GM04503 (cell line): ENCODE measurements around the gene ECI2.
"Not testable (repeated sequence)": the region's sequence is repeated elsewhere in the genome, so short reads cannot be mapped to it uniquely, and the experiment has no call there.

Experiments
- DNase-seq: peaks from one replicate; pipeline ENCODE4 v3.0.0-alpha.2; 2012; ENCODE audit warnings: low read depth

Gene ECI2

DNA sequence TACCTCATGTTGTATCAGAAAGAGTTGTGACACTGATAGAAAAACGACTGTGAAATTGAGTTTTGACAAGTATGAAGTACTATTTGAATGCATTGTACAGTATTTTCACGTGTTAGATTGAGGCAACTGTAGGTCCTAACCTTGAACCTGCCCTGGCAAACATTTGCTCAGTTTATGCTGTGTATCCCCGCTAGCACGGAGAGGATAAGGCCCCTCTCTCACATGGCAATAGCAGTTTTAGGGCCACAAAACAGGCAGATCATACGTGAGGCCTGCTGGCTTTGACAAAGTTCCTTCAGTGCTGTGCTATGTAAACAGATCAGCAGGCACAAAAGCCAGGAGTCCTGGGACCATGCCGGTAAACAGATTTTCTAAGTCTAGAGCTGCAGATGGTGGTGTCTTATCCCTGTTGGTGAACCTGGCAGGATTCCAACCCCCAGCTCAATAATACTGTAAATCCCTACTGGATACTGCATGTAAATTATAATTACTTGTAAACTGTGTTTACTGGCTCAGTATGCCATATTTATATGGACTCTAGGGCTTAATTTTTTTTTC lies 32.6 kb downstream of the ECI2 start:
- DNase-seq = no peak

DNA sequence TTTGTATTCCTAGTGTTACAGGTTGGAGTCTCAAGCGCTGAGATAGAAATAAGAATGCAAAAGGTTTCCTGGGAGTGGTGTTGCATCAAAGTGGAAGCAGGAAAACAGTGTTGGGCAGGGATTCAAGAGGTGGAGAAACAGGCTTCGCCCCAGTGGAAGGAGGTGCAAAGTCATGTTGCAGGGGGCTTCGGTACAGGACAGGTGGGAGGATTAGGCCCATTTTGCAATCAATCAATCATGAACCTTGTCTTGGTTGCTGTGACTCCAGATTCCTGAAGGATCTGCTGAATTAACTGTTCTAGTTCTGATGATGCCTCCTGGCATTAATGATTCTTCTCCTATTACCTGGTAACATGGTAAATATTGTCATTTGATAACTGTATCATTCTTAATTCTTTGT lies 34.1 kb downstream of the ECI2 start:
- DNase-seq = no peak

DNA sequence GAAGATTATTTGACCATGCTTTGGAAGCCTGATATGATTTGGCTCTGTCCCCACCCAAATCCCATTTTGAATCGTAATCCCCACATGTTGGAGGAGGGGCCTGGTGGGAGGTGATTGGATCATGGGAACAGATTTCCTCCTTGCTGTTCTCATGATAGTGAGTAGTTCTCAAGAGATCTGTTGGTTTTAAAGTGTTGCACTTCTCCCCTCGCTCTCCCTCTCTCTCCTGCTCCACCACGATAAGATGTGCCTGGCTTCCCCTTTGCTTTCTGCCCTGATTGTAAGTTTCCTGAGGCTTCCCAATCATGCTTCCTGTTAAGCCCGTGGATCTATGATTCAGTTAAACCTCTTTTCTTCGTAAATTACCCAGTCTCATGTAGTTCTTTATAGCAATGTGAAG lies 34.7 kb downstream of the ECI2 start:
- DNase-seq = no peak

DNA sequence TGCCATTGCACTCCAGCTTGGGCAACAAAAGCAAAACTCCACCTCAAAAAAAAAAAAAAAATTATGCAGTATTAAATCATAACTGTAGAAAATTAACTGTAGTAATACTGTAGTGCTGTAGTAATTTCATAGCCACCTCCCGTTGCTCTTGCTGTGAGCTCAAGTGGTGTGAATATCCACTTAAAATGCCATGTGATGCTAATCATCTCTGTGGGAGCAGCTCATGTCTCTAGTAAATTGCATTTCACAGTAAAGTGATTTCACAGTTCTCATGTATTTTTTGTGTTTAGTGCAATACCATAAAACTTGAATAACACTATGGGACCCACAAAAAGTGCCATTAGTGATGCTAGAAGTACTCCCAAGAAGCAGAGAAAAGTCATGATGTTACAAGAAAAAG lies 42.1 kb downstream of the ECI2 start:
- DNase-seq = no peak

GRCh38 chr6:4091941-4092340 lies 43.4 kb downstream of the ECI2 start:
- DNase-seq = no peak

DNA sequence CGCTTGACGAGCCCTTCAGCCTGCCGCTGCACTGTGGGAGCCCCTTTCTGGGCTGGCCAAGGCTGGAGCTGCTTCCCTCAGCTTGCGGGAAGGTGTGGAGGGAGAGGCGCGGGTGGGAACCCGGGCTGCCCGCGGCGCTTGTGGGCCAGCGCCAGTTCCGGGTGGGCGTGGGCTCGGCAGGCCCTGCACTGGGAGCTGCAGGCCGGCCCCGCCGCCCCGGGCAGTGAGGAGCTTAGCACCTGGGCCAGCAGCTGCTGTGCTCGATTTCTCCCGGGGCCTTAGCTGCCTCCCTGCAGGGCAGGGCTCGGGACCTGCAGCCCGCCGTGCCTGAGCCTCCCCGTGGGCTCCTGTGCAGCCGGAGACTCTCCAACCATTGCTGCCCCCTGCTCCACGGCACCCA lies 45.3 kb downstream of the ECI2 start:
- DNase-seq = not testable (repeated sequence)

DNA sequence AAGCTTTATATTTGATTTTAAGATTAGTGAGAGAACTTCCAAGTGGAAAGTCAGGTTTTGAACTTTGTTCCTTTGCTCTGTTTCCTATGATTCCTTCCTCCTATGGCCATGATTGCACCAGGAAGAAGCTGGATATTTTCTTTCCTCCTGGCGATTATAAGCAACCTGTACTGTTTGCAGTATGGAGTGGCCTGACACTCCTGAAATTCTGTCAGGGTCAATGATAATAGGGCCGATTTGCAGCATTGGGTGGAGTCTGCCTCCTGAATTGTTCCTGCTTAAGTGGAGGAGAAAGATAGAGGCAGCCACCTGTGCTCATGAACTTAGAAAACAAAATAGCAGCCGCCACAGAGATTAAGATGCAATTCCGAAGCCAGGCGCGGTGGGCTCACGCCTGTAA lies 46.7 kb downstream of the ECI2 start:
- DNase-seq = no peak

GRCh38 chr6:4085332-4085700 lies 50.1 kb downstream of the ECI2 start:
- no peak for DNase-seq

GRCh38 chr6:4084444-4085331 lies 50.7 kb downstream of the ECI2 start:
- DNase-seq = no peak

GRCh38 chr6:4078691-4079471 lies 56.5 kb downstream of the ECI2 start, which contains the start of gene FAM217A:
FAM217A (minus strand) TSS chr6:4079137; CDS start chr6:4077414, 1,723 bp downstream.
- DNase-seq = no peak

DNA sequence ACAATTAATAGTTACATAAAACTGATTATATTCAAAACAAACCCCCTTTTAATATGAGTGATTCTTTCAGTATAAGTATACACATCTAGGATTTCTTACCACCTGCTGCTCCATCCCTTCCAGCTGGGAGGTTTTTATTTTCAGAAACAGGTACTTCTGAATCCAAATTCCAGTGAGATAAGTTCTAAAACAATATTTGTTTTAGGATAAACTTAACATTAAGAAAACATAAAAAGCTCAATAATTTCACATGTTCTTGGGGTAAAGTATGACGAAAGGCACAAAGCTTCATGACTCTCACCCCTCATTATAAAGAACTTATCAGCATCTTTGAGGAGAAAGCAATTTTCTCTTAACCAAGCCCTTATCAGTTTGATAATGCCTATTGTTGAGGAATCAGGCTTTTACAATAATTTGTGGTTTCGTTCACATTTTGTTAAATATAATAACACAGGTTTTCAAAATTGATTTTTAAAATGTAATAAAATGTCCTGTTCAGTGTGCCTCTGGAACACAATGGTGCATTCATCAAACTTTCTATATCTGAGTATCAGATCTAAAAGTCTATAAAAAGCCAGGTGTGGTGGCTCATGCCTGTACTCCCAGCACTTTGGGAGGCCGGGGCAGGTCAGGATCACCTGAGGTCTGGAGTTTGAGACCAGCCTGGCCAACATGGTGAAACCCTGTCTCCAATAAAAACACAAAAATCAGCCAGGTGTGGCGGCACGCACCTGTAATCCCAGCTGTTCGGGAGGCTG lies 60.7 kb downstream of the ECI2 start:
- no peak for DNase-seq

DNA sequence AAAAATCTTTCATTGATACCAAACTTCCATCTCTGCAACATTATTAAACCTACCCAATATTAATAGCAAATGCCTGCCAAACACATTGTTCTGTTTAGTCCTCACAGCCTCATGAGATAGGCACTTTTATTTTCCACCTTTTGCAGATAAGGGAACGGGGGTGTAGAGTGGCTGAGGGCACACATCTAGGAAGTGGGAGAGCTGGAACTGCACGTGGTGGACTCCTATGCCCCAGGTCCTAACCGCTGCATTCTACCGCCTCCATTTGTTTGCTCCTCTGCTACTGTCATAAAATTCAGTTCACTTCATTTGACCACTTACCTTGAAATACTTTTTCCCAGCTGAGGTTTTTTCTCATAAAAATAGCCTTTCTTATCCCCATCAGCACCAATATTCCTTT lies 64.0 kb downstream of the ECI2 start:
- DNase-seq = no peak

DNA sequence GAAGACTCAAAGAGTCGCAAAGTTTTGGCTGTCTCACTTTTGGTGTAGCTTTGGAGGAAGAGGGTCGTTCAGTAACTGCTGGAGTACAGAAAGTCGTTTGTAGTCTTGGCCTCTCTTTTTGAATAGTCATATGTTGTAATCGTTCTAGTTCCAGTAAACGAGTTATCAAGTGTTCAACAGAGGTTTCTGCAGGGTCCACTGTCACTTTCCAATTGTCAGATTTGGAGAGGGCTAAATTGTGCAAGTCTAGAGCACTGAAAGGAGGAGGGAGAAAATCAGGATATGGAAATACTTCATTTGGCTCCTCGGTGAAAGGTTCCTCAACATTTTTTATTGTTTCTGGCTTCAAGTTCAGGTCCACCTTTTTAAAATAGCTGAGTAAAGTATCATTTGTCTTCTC lies 66.2 kb downstream of the ECI2 start:
- DNase-seq = no peak

GRCh38 chr6:4067673-4068072 lies 67.7 kb downstream of the ECI2 start:
- DNase-seq = no peak

DNA sequence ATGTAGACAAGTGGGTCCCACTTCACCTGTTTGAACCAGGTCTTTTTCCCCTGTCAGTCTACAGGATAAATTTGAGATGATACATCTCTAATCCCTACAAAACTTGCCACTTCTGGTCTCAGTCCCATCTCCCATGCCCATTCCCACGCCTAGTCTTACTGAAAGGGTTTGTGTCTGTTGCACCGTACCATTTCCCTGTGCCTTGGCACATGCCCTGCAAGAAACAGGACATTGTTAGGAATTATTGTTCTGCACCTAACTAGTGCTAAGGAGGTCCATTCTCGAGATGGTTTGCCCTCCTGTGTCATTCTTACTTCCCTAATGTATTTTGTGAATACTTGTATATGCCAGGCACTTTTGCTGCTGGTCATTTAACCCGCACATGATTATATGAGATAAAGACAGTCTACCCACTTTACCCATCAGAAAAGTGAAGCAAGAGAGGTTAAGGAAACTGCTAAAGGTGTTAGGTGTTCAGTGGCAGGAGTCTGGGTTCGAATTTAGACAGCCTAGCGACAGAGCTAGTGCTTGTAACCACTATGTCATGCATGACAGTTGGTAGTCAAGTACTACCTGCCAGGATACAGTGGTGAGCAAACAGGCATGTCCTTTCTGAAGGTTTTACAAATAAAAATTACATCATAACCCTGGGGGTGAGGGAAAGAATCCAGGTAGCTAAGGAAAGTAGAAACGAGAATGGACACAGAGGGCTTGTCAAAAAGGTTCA lies 69.2 kb downstream of the ECI2 start:
- no peak for DNase-seq
